ENCODE measurements around the gene KCNQ1. TPM values are rescaled to one million over a fixed set of nuclear protein-coding genes. Genes with fewer than 3 reads are reported as not detected.

The KCNQ1 gene
- total and polyA plus RNA-seq, 2 of the 13 experiments (the other 11 are each of a cell fraction or from before 2014, with no cell fraction given) = 0.02 to 0.08 TPM

GRCh38 chr11:2730272-2731129 is 285.7 kb downstream of the KCNQ1 start (continued):
- TF ChIP-seq MLXIP (CRISPR knock-in tag; IDR thresholded peaks at IDR 0.05; ENCODE audit: borderline replicate concordance) (no peak), RNF2 (conservative IDR thresholded peaks at IDR 0.05; ENCODE audit: low read depth) (no peak), THAP8 (CRISPR knock-in tag; IDR thresholded peaks at IDR 0.05; ENCODE audit: borderline replicate concordance) (no peak), ZKSCAN8 (CRISPR knock-in tag; IDR thresholded peaks at IDR 0.05; ENCODE audit: borderline replicate concordance) (0 out of 2 replicates have a peak, but pooled peaks have one; percentile 78), YEATS4 (CRISPR knock-in tag; IDR thresholded peaks at IDR 0.05; ENCODE audit: borderline replicate concordance) (no peak; the same call in 1 of the 2 replicates), ZNF580 (CRISPR knock-in tag; IDR thresholded peaks at IDR 0.05; ENCODE audit: borderline replicate concordance, low read depth) (peak; percentile 70; the same call in 1 of the 2 replicates), HOXA3 (CRISPR knock-in tag; IDR thresholded peaks at IDR 0.05) (peak; percentile 2; the same call in 1 of the 2 replicates), ZNF800 (CRISPR knock-in tag; IDR thresholded peaks at IDR 0.05) (0 out of 2 replicates have a peak, but pooled peaks have one; percentile 3), KDM2A (CRISPR knock-in tag; IDR thresholded peaks at IDR 0.05; ENCODE audit: borderline replicate concordance, low read depth) (peak; percentile 56; the same call in 1 of the 2 replicates), TEAD2 (CRISPR knock-in tag; IDR thresholded peaks at IDR 0.05) (no peak), NFYC (CRISPR knock-in tag; IDR thresholded peaks at IDR 0.05) (0 out of 2 replicates have a peak, but pooled peaks have one; percentile 10), KLF11 (CRISPR knock-in tag; IDR thresholded peaks at IDR 0.05) (no peak), CSRNP1 (CRISPR knock-in tag; IDR thresholded peaks at IDR 0.05) (peak; percentile 90; the same call in 1 of the 2 replicates), ZNF205 (CRISPR knock-in tag; IDR thresholded peaks at IDR 0.05) (peak; percentile 46), ZFP1 (CRISPR knock-in tag; IDR thresholded peaks at IDR 0.05) (0 out of 2 replicates have a peak, but pooled peaks have one; percentile 30), ZNF326 (CRISPR knock-in tag; IDR thresholded peaks at IDR 0.05; ENCODE audit: borderline replicate concordance) (no peak)

All from HepG2 (cell line).